MCF 10A (cell line): ENCODE data around the gene PGGHG. TPM values are rescaled to one million over a fixed set of nuclear protein-coding genes. Genes with fewer than 3 reads are reported as not detected.
"Not testable (repeated sequence)": the region's sequence is repeated elsewhere in the genome, so short reads cannot be mapped to it uniquely, and the experiment has no call there.

Source experiments
- BruUV-seq: library from RNA; stranded (reverse); fragments of 400-500 nt; replicated peaks from 2 replicates; lab custom pipeline; 2021; lab: Mats Ljungman, UMichigan
- CTCF ChIA-PET: fragments of 300-600 bp; sonication (Branson Sonifier 250); formaldehyde crosslinking; extraction: SDS; loops from one replicate; lab custom pipeline; 2021; ENCODE audit warnings: antibody characterized with exemption, inconsistent platforms; lab: Yijun Ruan, JAX
- POLR2A ChIA-PET: fragments of 300-600, 350-650 bp; sonication (Branson Sonifier 250); formaldehyde crosslinking; extraction: SDS; loops from one replicate; lab custom pipeline; 2020; ENCODE audit warnings: antibody characterized with exemption, inconsistent platforms; lab: Yijun Ruan, JAX
- DNase-seq: peaks from one replicate; pipeline ENCODE4 v3.0.0-alpha.2; 2018; ENCODE audit not compliant: unreplicated experiment
- H3K27ac Mint-ChIP-seq: one replicate; pipeline ENCODE4 v1.8.0; 2022; ENCODE audit warnings: mild to moderate bottlenecking, low read depth, mixed read lengths; ENCODE audit not compliant: unreplicated experiment
- H3K27me3 Mint-ChIP-seq: one replicate; pipeline ENCODE4 v1.8.0; 2022; ENCODE audit warnings: mixed read lengths; ENCODE audit not compliant: insufficient read depth, unreplicated experiment
- H3K36me3 Mint-ChIP-seq: one replicate; pipeline ENCODE4 v1.8.0; 2022; ENCODE audit warnings: mild to moderate bottlenecking, moderate library complexity, mixed read lengths; ENCODE audit not compliant: insufficient read depth, unreplicated experiment
- H3K4me1 Mint-ChIP-seq: one replicate; pipeline ENCODE4 v1.8.0; 2022; ENCODE audit warnings: mixed read lengths; ENCODE audit not compliant: insufficient read depth, unreplicated experiment
- H3K4me3 Mint-ChIP-seq: one replicate; pipeline ENCODE4 v1.8.0; 2022; ENCODE audit warnings: mild to moderate bottlenecking, moderate library complexity, mixed read lengths; ENCODE audit not compliant: unreplicated experiment
- H3K9me3 Mint-ChIP-seq: one replicate; pipeline ENCODE4 v1.8.0; 2022; ENCODE audit warnings: mixed read lengths; ENCODE audit not compliant: unreplicated experiment
- intact Hi-C: fragments of 100-400 bp; cut with micrococcal nuclease; formaldehyde crosslinking; loops from 2 replicates; pipeline ENCODE4 v1.14.1; 2022
- total RNA-seq: library from RNA; stranded (reverse); gene quantifications from 2 replicates; pipeline ENCODE4 v1.2.3, GENCODE V29; 2022
- TF ChIP-seq, protein P1 (sequence below): fragments of 200-600 bp; IDR thresholded peaks from one replicate; pipeline ENCODE4 v1.8.0; 2022; ENCODE audit warnings: antibody characterized with exemption, mild to moderate bottlenecking; ENCODE audit not compliant: unreplicated experiment

The PGGHG gene
- total RNA-seq, 1 experiment from 2014 or later: 6.3 TPM

DNA sequence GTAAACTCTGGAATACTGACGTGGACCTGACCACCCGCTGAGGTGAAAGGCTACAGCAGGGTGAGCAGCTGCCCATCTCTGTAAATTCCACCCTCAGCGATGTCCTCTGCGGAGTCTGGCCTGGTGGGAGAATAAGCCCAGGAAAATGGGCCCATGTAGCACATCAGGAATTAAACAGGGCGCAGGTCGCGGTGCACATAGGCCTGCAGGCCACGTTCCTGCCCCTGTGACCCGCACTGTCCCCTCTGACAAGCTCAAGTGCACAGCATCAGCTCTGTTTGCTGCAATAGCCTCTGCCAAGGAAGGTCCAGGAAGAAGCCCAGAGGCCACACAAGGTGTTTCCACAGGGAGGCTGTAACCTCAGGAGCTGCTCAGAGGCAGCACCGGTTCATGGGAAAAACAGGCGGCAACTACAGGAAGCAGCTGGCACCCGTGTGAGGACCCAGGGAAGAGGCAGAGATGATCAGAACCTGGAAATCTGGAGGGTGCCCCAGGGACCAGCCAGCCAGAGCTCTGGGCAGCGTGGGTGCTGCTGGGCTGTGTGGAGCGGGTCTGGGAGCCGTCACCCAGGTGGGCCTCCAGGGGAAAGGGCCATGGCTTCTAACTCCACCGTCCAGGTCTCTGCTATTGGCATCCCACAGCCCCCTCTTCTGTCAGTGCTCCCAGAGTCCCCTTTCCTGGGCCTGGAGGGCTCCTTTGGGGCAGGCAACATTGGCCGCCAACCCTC, 17.9 kb downstream of the PGGHG start:
- POLR2A ChIA-PET: interaction anchor here (1.2 to 2.4 kb wide), 4 partner anchors 23 to 87 kb away, joined by 3 to 24 read pairs (median 5); partner anchors contain the start of gene PKP3
- Mint-ChIP-seq H3K4me3 (no peak overlapping the region), H3K27me3 (no peaks in the 10 kb centered on the region), H3K36me3 (no peaks in the 10 kb centered on the region), H3K27ac (no peak overlapping the region), H3K4me1 (peaks cover 20% of the 10 kb centered on the region), H3K9me3 (no peaks in the 10 kb centered on the region)
- CTCF ChIA-PET: interaction anchor here (0.8 to 5.0 kb wide), 11 partner anchors 9 to 142 kb away, joined by 3 to 68 read pairs (median 6); partner anchors contain the start of gene PTDSS2
- intact Hi-C loops: loop anchor here (5.0 kb wide), 1 partner anchor 55 kb away; no protein-coding TSS in a partner anchor
- no TSS peak for BruUV-seq
- no peak for DNase-seq
- TF ChIP-seq, protein P1, sequence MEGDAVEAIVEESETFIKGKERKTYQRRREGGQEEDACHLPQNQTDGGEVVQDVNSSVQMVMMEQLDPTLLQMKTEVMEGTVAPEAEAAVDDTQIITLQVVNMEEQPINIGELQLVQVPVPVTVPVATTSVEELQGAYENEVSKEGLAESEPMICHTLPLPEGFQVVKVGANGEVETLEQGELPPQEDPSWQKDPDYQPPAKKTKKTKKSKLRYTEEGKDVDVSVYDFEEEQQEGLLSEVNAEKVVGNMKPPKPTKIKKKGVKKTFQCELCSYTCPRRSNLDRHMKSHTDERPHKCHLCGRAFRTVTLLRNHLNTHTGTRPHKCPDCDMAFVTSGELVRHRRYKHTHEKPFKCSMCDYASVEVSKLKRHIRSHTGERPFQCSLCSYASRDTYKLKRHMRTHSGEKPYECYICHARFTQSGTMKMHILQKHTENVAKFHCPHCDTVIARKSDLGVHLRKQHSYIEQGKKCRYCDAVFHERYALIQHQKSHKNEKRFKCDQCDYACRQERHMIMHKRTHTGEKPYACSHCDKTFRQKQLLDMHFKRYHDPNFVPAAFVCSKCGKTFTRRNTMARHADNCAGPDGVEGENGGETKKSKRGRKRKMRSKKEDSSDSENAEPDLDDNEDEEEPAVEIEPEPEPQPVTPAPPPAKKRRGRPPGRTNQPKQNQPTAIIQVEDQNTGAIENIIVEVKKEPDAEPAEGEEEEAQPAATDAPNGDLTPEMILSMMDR: no peak

DNA sequence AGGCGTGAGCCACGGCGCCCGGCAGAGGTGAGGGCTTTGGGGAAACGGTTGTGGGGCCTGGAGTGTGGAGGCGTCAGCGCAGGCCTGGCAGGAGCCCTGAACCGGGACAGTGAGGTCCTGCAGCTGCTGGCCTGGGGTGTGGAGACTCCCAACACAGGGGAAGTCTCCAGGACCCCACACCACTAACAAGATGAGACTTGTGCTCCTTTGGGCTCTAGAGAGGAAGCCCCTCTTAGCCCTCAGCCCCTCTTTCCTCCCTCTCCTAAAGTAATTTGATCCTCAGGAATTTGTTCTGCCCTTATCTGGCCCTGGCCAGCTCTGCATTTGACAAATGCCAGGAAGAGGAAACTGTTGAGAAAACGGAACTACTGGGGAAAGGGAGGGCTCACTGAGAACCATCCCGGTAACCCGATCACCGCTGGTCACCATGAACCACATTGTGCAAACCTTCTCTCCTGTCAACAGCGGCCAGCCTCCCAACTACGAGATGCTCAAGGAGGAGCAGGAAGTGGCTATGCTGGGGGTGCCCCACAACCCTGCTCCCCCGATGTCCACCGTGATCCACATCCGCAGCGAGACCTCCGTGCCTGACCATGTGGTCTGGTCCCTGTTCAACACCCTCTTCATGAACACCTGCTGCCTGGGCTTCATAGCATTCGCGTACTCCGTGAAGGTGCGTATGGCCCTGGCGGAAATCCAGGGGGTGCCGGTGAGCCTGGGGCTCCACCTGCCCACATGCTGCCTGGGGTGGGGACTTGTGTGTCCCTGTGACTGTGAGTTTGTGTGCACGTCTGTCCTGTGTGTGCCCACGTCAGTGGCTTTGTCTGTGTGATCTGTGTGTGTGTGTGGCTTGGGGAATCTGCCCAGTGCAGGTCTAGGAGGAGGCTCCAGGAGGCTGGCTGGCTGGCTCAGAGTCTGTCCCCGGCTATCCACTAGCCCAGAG, 19.1 kb downstream of the PGGHG start, which contains the start of gene IFITM2:
Gene IFITM2 (plus strand): TSS at position 51 of the 943 bp plus-strand sequence. CDS start 377 bp downstream, at position 428.
- Mint-ChIP-seq H3K27ac (peak within 1 kb of the TSS; percentile 61), H3K4me3 (peak within 1 kb of the TSS; percentile 73), H3K4me1 (peaks cover 20% of the 10 kb centered on the region)
- not testable (repeated sequence) for H3K27me3 Mint-ChIP-seq, H3K9me3 Mint-ChIP-seq, H3K36me3 Mint-ChIP-seq
- ChIA-PET CTCF (interaction anchor here (0.5 to 5.0 kb wide), 9 partner anchors 9 to 583 kb away, joined by 3 to 68 read pairs (median 3); partner anchors contain the start of gene PTDSS2), POLR2A (interaction anchor here (0.6 to 2.4 kb wide), 8 partner anchors 9 to 101 kb away, joined by 3 to 24 read pairs (median 4); partner anchors contain the start of genes BET1L, PSMD13, RIC8A and SIRT3)
- BruUV-seq: TSS peak; percentile 96
- intact Hi-C loops: loop anchor here (1.0 to 5.0 kb wide), 2 partner anchors 48 to 56 kb away; no protein-coding TSS in a partner anchor
- peak; percentile 94 for DNase-seq

DNA sequence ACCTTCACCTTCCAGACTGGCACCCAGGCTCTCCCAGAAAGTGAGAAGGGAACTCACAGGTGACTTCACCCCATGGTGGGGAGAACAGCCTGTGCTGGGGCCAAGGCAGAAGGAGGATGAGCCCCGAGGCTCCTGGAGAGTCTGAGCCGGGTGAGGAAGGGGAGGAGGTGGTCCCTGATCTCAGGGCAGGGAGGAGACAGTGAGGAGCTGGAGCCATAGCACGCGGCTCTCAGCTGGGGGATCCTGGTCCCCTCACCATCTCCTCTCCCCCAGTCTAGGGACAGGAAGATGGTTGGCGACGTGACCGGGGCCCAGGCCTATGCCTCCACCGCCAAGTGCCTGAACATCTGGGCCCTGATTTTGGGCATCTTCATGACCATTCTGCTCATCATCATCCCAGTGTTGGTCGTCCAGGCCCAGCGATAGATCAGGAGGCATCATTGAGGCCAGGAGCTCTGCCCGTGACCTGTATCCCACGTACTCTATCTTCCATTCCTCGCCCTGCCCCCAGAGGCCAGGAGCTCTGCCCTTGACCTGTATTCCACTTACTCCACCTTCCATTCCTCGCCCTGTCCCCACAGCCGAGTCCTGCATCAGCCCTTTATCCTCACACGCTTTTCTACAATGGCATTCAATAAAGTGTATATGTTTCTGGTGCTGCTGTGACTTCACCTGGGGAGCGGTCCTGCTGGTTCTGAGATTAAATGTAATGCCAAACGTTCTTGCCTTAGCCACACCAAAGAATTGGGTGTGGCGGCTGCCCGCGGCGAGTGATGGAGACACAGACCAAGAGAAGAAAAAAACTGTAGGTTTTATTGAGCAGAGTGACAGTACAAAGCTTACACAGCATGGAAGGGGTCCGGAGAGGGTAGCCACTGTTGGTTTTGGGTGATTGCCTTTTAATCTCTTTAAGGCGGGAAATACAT, 20.1 kb downstream of the PGGHG start:
- Mint-ChIP-seq H3K4me1 (peaks cover 27% of the 10 kb centered on the region), H3K27ac (peak overlapping the region; percentile 61), H3K4me3 (peak overlapping the region; percentile 73)
- not testable (repeated sequence) for H3K27me3 Mint-ChIP-seq, H3K36me3 Mint-ChIP-seq, H3K9me3 Mint-ChIP-seq
- intact Hi-C loops: loop anchor here (1.0 to 5.0 kb wide), 3 partner anchors 22 to 57 kb away; no protein-coding TSS in a partner anchor
- peak; percentile 44 for DNase-seq
- POLR2A ChIA-PET: interaction anchor here (0.6 to 1.9 kb wide), 16 partner anchors 8 to 198 kb away, joined by 3 to 20 read pairs (median 4); partner anchors contain the start of genes BET1L, PKP3, PSMD13 and RIC8A
- BruUV-seq: TSS peak; percentile 52
- CTCF ChIA-PET: interaction anchor here (0.5 to 1.5 kb wide), 8 partner anchors 9 to 139 kb away, joined by 3 to 8 read pairs (median 3); no protein-coding TSS in a partner anchor

DNA sequence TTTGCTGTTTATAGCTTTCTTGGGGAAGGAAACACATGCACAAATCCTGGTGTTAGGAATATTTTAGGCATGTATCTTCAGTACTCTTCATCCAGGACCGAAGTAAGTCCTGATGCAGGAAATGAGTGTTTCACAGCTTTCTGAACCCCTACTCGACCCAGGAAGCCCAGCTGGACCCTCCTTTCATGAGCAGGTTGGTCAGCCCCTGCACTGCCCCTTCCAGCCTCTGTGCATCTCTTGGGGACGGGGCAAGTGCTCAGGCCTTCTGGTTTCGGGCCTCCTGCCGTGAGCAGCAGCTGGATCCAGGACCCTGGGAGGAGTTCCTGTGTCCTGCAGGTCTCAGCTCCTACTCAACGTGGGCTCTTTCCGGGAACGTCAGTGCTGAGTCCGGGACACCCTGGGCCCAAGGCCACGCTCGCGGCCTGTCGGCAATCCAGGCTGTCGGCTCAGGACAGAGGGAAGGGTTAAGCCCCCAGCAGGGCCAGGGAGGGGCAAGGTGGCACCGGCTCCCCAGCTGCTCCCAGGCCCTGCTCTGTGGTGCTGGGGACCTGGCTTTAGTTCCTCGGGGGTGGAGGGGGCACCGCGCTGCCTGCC, 21.1 kb downstream of the PGGHG start:
- CTCF ChIA-PET: interaction anchor here (1.1 to 1.5 kb wide), 5 partner anchors 45 to 138 kb away, joined by 3 to 8 read pairs (median 3); no protein-coding TSS in a partner anchor

DNA sequence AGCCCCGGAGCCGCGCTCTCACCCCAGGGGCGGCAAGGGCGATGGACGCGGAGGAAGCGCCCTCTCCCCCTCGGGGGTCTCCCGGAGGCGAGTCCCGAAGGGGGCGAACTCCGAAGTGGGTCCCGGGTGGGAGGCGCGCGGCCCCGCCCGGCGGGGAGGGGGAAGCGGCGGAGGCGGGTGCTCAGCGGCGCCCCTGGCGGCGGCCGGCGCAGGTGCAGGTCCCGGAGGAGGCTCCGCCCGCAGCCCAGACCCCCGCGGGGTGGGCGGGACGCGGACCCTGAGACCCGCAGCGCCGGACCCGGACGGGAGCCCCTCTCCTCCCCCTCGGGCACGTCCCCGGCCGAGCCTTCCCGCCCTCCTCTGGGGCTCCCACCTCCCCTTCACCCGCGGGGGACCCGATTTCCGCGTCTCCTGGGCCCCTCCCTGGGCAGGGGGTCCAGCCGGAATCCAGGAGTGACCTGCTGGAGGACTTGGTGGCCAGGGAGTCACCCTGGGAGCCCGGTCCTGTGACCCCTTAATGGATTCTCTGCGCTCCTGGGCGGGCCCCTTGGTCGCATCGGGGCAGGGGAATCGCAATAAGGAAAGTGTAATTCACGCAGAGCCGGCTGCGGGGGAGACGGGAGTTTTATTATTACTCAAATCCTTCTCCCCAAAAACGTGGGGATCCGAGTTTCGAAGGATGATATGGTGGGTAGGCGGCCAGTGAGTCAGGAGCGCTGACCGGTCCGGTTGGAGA, 22.3 kb downstream of the PGGHG start:
- H3K27me3 Mint-ChIP-seq, H3K27ac Mint-ChIP-seq, DNase-seq, H3K9me3 Mint-ChIP-seq, intact Hi-C loops, H3K36me3 Mint-ChIP-seq, BruUV-seq, POLR2A ChIA-PET: not testable (repeated sequence)
- H3K4me3 Mint-ChIP-seq: peak overlapping the region; percentile 29
- peaks cover 25% of the 10 kb centered on the region for H3K4me1 Mint-ChIP-seq
- CTCF ChIA-PET: interaction anchor here (1.5 kb wide), 1 partner anchor 36 kb away, joined by 4 read pairs; no protein-coding TSS in a partner anchor

More for the DNA sequence above, 21.1 kb downstream of the PGGHG start:
- BruUV-seq, H3K27me3 Mint-ChIP-seq, H3K9me3 Mint-ChIP-seq, H3K36me3 Mint-ChIP-seq: not testable (repeated sequence)
- peak; percentile 25 for DNase-seq
- POLR2A ChIA-PET: interaction anchor here (0.6 to 1.9 kb wide), 9 partner anchors 9 to 197 kb away, joined by 3 to 20 read pairs (median 5); partner anchors contain the start of genes BET1L, PKP3, RIC8A and RNH1
- Mint-ChIP-seq H3K4me3 (peak overlapping the region; percentile 73), H3K4me1 (peaks cover 32% of the 10 kb centered on the region), H3K27ac (peak overlapping the region; percentile 61)
- intact Hi-C loops: loop anchor here (1.0 to 5.0 kb wide), 2 partner anchors 21 to 58 kb away; no protein-coding TSS in a partner anchor
